Measurements from ENCODE around the gene SPATA31E1.
"Not testable (repeated sequence)": the region's sequence is repeated elsewhere in the genome, so short reads cannot be mapped to it uniquely, and the experiment has no call there.

The SPATA31E1 gene

DNA sequence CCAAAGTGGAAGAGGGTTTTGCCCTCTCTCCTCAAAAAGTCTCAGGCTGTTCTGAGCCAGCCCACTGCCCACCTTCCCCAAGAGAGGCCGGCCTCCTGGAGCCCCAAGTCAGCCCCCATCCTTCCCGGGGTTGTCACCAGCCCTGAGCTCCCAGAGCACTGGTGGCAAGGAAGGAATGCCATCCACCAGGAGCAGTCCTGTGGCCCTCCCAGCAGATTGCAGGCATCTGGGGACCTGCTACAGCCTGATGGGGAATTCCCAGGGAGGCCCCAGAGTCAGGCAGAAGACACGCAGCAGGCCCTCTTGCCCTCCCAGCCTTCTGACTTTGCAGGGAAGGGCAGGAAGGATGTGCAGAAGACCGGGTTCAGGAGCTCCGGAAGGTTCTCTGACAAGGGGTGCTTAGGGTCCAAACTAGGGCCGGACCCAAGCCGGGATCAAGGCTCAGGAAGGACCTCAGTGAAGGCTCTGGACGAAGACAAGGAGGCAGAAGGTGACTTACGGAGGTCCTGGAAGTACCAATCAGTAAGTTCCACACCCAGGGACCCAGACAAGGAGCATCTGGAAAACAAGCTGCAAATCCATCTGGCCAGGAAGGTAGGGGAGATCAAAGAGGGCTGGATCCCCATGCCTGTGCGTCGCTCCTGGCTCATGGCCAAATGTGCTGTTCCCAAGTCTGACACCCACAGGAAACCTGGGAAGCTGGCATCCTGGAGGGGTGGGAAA, 3.7 kb downstream of the SPATA31E1 start:
- no peak overlapping the region for H3K4me3 Mint-ChIP-seq
- CTCF ChIA-PET = no interaction called here
- H3K27me3 Mint-ChIP-seq = peaks cover 7% of the 10 kb centered on the region
- H3K4me1 Mint-ChIP-seq = no peaks in the 10 kb centered on the region
- H3K36me3 Mint-ChIP-seq = no peaks in the 10 kb centered on the region
- no peaks in the 10 kb centered on the region for H3K9me3 Mint-ChIP-seq
- no peak overlapping the region for H3K27ac Mint-ChIP-seq
- no peak for DNase-seq

DNA sequence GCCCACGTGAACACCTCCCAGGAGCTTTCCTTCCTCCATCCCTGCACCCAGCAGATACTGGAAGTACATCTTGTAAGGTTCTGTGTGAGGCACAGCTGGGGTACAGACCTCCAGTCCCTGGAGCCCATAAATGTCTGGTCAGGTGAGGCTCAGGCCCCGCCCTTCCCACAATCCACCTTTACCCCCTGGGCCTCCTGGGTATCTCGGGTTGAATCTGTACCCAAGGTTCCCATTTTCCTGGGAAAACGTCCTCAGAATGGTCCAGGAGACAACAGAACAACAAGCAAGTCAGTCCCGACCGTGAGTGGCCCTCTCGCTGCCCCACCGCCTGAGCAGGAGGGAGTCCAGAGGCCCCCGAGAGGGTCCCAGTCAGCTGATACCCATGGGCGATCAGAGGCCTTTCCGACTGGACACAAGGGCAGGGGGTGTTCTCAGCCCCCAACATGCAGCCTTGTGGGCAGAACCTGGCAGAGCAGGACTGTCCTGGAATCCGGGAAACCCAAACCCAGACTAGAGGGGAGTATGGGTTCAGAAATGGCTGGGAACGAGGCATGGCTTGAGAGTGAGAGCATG, 4.3 kb downstream of the SPATA31E1 start:
- CTCF ChIA-PET = no interaction called here
- Mint-ChIP-seq H3K27me3 (peaks cover 7% of the 10 kb centered on the region), H3K9me3 (no peaks in the 10 kb centered on the region), H3K4me1 (no peaks in the 10 kb centered on the region), H3K4me3 (no peak overlapping the region), H3K27ac (no peak overlapping the region), H3K36me3 (no peaks in the 10 kb centered on the region)
- no peak for DNase-seq

- H3K36me3 Mint-ChIP-seq = no peaks in the 10 kb centered on the region
- no peak overlapping the region for H3K4me3 Mint-ChIP-seq
- CTCF ChIA-PET = no interaction called here
- peaks cover 7% of the 10 kb centered on the region for H3K27me3 Mint-ChIP-seq
- no peaks in the 10 kb centered on the region for H3K4me1 Mint-ChIP-seq
- H3K9me3 Mint-ChIP-seq = no peaks in the 10 kb centered on the region
- no peak for DNase-seq
- no peak overlapping the region for H3K27ac Mint-ChIP-seq
These were observed 5.2 kb downstream of the SPATA31E1 start for GRCh38 chr9:87887661-87888480.

DNA sequence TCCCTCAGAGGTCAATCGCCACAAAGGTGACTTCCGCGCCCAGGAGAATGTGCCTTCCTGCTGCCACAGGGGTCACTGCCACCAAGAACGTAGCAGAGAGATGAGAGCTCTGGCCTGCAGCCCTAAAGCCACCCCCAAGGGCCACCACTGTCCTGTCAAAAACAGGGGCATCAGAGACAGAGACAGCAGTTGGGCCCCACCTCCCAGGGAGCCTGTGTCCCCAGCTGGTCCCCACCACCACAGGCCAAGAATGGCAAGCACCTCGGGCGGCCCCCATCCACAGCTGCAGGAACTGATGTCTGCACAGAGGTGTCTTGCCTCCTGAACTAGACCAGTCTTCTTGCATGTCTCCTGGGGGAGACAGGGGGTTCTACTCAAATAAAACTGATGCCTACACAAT, 5.8 kb downstream of the SPATA31E1 start:
- no peaks in the 10 kb centered on the region for H3K36me3 Mint-ChIP-seq
- DNase-seq = no peak
- no peak overlapping the region for H3K4me3 Mint-ChIP-seq
- no peaks in the 10 kb centered on the region for H3K9me3 Mint-ChIP-seq
- H3K4me1 Mint-ChIP-seq = no peaks in the 10 kb centered on the region
- H3K27ac Mint-ChIP-seq = no peak overlapping the region
- peaks cover 2% of the 10 kb centered on the region for H3K27me3 Mint-ChIP-seq
- CTCF ChIA-PET = no interaction called here

DNA sequence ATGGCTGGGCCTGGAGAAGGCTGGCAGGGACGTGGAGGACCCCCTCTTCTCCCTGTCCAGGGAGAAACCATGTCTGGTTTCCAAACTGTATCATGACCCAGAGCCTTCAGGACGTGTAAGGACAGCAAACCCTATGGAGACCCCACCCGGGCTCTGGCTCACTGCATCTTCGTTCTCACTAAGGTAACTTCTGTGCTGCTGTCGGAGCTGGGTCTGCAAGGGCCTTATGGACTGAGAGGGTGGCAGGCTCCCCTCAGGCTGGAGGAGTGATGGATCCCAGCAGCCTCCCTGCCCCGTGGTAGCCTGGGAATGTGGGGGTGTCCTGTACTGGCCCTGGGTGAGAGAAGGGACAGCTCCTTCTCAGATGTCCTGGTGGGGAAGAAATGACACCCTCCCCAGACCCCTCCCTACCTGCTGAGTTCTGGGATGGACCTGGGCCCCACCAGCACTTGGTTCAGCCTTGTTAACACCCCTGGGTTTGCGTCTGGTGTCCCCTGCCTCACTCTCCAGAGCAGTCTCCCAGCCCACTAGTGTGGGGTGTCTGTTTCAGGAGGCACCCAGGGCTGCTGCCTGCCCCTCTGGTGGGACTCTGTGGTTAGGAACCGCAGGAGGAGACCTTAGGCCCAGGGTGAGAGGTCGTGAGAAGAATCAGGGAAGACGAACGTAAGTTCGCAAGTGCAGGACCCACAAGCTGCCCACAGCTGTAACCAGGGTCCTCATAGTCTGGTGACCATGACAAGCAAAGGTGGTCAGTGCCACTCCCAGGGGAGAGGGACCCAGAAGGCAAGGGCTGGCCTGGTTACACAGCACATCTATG, 6.6 kb downstream of the SPATA31E1 start:
- H3K4me3 Mint-ChIP-seq = no peak overlapping the region
- CTCF ChIA-PET = no interaction called here
- no peaks in the 10 kb centered on the region for H3K9me3 Mint-ChIP-seq
- no peaks in the 10 kb centered on the region for H3K27me3 Mint-ChIP-seq
- H3K4me1 Mint-ChIP-seq = no peaks in the 10 kb centered on the region
- no peak for DNase-seq
- H3K27ac Mint-ChIP-seq = no peak overlapping the region
- H3K36me3 Mint-ChIP-seq = no peaks in the 10 kb centered on the region

DNA sequence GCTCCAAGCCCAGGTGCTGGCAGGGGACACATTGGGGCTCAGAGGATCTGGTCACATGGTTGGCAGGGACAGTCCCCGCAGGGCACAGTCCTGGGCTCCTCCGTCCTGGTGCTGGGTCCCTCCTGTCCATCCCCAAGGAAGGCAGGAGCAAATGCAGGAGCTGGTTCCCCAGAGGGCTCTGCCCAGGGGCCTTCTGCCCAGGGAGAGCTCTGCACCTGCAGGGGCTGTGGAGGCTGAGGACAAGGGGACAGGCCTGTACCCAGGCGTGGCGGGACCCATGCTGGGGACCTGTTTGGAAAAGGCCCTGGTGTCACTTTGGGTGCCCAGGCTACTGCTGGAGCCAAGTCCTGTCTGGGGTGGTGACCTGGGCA, 7.2 kb downstream of the SPATA31E1 start:
- Mint-ChIP-seq H3K4me1 (no peaks in the 10 kb centered on the region), H3K4me3 (no peak overlapping the region), H3K9me3 (no peaks in the 10 kb centered on the region), H3K27me3 (peaks cover 3% of the 10 kb centered on the region), H3K36me3 (no peaks in the 10 kb centered on the region), H3K27ac (no peak overlapping the region)
- no peak for DNase-seq
- CTCF ChIA-PET = no interaction called here

DNA sequence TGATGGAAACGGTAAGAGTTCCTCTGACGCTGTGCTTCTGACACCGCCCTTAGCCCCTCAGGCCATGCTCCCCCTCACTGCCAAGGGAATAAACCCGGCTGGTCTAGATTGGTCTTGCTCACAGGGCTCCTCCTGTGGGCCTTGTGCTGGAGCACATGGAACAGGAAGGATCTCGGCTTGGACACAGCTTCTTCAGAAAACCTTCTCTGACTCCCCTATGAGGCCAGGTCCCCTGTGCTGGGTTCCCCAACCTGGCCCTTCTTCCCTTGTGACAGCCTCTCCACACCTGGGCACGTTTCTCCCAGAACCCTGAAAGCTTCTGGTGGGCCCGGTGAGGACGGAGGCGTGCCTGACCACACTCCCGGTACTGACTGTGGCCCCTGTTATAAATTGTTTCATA, 8.2 kb downstream of the SPATA31E1 start:
- CTCF ChIA-PET = no interaction called here
- Mint-ChIP-seq H3K9me3 (no peaks in the 10 kb centered on the region), H3K4me1 (no peaks in the 10 kb centered on the region), H3K4me3 (no peak overlapping the region), H3K27me3 (peaks cover 6% of the 10 kb centered on the region), H3K27ac (no peak overlapping the region), H3K36me3 (no peaks in the 10 kb centered on the region)
- DNase-seq = no peak

DNA sequence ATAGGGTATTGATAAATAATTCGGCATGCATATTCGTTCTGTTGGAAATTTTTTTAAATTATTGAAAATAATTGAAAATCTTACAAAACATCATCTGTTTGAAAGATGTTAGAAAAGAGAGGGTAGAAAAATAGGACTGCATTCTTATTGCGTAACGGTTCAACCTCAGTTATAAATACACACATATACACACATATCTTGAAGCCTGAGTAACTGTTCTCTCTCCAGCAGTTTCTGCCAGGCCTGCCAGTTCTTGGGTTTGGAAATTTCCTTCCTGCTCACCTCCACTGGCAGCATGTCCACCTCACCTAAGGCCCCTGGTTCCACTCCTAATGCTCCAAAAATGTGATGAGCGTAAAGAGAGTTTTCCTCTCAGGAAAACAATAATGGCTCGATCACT, 9.1 kb downstream of the SPATA31E1 start:
- Mint-ChIP-seq H3K27ac (no peak overlapping the region), H3K27me3 (peaks cover 6% of the 10 kb centered on the region), H3K36me3 (no peaks in the 10 kb centered on the region), H3K9me3 (no peaks in the 10 kb centered on the region), H3K4me1 (no peaks in the 10 kb centered on the region), H3K4me3 (no peak overlapping the region)
- CTCF ChIA-PET = no interaction called here
- no peak for DNase-seq

DNA sequence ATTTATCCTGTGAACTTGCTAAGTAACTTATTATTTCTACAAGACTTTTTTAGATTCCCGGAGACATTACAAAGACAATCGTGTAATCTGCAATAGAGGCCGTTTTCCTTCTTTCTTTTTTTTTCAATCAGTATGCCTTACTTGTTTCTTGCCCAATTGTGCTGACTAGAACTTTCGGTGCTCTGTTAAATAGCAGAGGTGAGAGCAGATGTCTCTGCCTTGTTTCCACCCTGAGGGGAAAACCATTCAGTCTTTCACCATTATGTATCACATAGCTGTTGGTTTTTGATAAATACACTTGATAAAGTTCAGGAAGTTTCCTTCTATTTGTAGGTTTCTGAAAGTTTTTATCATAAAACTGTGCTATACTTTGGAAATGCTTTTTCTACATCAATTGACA, 10.3 kb downstream of the SPATA31E1 start:
- CTCF ChIA-PET = no interaction called here
- no peak for DNase-seq
- Mint-ChIP-seq H3K27ac (no peak overlapping the region), H3K4me3 (no peak overlapping the region), H3K27me3 (peaks cover 6% of the 10 kb centered on the region), H3K9me3 (no peaks in the 10 kb centered on the region), H3K36me3 (no peaks in the 10 kb centered on the region), H3K4me1 (no peaks in the 10 kb centered on the region)

- Mint-ChIP-seq H3K4me1 (no peaks in the 10 kb centered on the region), H3K27me3 (peaks cover 6% of the 10 kb centered on the region), H3K27ac (no peak overlapping the region), H3K9me3 (no peaks in the 10 kb centered on the region), H3K4me3 (no peak overlapping the region), H3K36me3 (no peaks in the 10 kb centered on the region)
- CTCF ChIA-PET = no interaction called here
- no peak for DNase-seq
These were observed 12.4 kb downstream of the SPATA31E1 start for GRCh38 chr9:87894998-87895625.

- Mint-ChIP-seq H3K36me3 (no peaks in the 10 kb centered on the region), H3K4me1 (no peaks in the 10 kb centered on the region), H3K27ac (no peak overlapping the region), H3K27me3 (peaks cover 6% of the 10 kb centered on the region), H3K9me3 (no peaks in the 10 kb centered on the region), H3K4me3 (no peak overlapping the region)
- CTCF ChIA-PET = no interaction called here
- DNase-seq = no peak
These were observed 14.2 kb downstream of the SPATA31E1 start for GRCh38 chr9:87896891-87897290.

- peaks cover under 1% of the 10 kb centered on the region for H3K9me3 Mint-ChIP-seq
- H3K36me3 Mint-ChIP-seq = no peaks in the 10 kb centered on the region
- H3K27ac Mint-ChIP-seq = no peak overlapping the region
- no peak overlapping the region for H3K4me3 Mint-ChIP-seq
- DNase-seq = no peak
- no peaks in the 10 kb centered on the region for H3K4me1 Mint-ChIP-seq
- CTCF ChIA-PET = no interaction called here
- H3K27me3 Mint-ChIP-seq = peaks cover 6% of the 10 kb centered on the region
These were observed 15.5 kb downstream of the SPATA31E1 start for GRCh38 chr9:87898151-87898550.

DNA sequence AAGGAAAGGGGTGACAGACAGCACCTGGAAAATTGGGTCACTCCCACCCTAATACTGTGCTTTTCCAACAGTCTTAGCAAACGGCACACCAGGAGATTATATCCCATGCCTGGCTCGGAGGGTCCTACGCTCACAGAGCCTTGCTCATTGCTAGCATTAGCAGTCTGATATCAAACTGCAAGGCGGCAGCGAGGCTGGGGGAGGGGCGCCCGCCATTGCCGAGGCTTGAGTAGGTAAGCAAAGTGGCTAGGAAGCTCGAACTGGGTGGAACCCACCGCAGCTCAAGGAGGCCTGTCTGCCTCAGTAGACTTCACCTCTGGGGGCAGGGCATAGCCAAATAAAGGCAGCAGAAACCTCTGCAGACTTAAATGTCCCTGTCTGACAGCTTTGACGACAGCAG, 19.7 kb downstream of the SPATA31E1 start:
- H3K36me3 Mint-ChIP-seq, CTCF ChIA-PET: not testable (repeated sequence)

GRCh38 chr9:87909310-87910041, 26.8 kb downstream of the SPATA31E1 start:
- H3K27me3 Mint-ChIP-seq = peaks cover 5% of the 10 kb centered on the region
- CTCF ChIA-PET = no interaction called here

More for the DNA sequence above, 19.7 kb downstream of the SPATA31E1 start:
- H3K4me1 Mint-ChIP-seq, H3K27me3 Mint-ChIP-seq, H3K9me3 Mint-ChIP-seq, H3K4me3 Mint-ChIP-seq, DNase-seq, H3K27ac Mint-ChIP-seq: not testable (repeated sequence)

More at GRCh38 chr9:87909310-87910041, 26.8 kb downstream of the SPATA31E1 start:
- Mint-ChIP-seq H3K4me3 (no peak overlapping the region), H3K9me3 (no peaks in the 10 kb centered on the region), H3K4me1 (no peaks in the 10 kb centered on the region), H3K27ac (no peak overlapping the region), H3K36me3 (no peaks in the 10 kb centered on the region)
- DNase-seq = no peak
